Measurements from ENCODE around the gene MARCHF7. TPM values are rescaled to one million over a fixed set of nuclear protein-coding genes. Genes with fewer than 3 reads are reported as not detected.
A peak's percentile ranks its signal among the peaks of the same experiment; 100 is the strongest.
"Not testable (repeated sequence)": the region's sequence is repeated elsewhere in the genome, so short reads cannot be mapped to it uniquely, and the experiment has no call there.

Gene MARCHF7
- polyA plus RNA-seq, 1 donor from 2014 or later = 141 TPM

DNA sequence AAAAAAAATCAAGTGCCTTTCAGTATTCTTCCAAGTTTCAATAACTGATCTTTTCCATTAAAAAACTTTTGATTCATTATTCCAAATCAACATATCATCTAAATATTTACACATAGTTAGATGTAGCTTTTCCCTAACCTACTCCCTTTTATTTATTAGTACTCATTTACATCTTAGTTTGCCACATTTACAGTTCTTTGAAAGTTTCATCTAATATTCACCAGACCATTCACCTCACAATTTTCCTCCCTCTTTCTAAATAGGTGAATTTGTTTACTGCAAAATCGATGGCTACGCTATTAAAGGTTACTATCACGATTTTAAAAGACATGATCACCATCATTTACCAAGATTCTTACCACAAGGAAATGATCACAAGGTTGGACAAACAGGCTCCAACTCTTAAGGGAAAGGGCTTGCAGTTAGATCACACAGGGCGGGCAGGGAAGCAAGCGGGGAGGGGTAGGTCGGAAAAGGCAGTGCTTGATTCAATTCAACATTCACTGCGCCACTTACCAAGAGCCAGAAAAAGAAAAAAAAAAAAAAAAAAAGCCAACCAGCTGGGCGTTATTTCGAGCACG lies 654 bp upstream of the MARCHF7 start:
- peak overlapping the region; percentile 90 to 100 (median 99) for H3K4me3 Mint-ChIP-seq
- no peaks in the 10 kb centered on the region for H3K27me3 Mint-ChIP-seq
- H3K9me3 Mint-ChIP-seq = no peaks in the 10 kb centered on the region
- peaks cover 4% of the 10 kb centered on the region for H3K36me3 Mint-ChIP-seq
- H3K27ac Mint-ChIP-seq = peak overlapping the region; percentile 91 to 99 (median 91)
- H3K4me1 Mint-ChIP-seq = peaks cover 25 to 34% (median 34%) of the 10 kb centered on the region in 3 donors

DNA sequence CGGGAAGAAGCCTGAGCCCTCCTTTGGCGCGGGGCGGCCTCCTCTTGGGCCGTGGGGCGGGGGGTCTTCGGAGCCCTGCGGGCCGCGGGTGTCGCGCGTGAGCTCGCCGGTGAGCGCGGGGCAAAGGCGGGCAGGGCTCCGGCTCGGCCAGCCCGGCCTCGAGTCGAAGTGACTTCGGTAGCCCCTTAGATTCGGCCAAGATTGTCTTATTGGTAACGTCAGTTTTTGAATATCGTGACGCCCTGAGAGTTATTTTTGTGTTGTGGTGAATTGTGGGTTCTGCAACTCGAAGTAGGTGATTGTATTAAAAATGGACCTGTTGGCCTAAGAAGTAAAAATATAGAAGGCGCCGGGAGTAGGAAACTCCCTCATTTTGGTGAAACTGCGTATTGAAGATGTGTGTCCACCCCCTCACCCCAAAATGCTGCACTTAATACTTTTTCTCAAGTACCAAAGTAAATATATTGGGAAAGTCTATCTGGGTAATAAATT lies 669 bp downstream of the MARCHF7 start:
- Mint-ChIP-seq H3K9me3 (no peaks in the 10 kb centered on the region), H3K27ac (peak overlapping the region; percentile 91 to 100 (median 99)), H3K4me1 (peaks cover 38 to 46% (median 40%) of the 10 kb centered on the region in 3 donors), H3K27me3 (no peaks in the 10 kb centered on the region), H3K36me3 (peaks cover 4% of the 10 kb centered on the region), H3K4me3 (peak overlapping the region; percentile 98 to 100 (median 99))

DNA sequence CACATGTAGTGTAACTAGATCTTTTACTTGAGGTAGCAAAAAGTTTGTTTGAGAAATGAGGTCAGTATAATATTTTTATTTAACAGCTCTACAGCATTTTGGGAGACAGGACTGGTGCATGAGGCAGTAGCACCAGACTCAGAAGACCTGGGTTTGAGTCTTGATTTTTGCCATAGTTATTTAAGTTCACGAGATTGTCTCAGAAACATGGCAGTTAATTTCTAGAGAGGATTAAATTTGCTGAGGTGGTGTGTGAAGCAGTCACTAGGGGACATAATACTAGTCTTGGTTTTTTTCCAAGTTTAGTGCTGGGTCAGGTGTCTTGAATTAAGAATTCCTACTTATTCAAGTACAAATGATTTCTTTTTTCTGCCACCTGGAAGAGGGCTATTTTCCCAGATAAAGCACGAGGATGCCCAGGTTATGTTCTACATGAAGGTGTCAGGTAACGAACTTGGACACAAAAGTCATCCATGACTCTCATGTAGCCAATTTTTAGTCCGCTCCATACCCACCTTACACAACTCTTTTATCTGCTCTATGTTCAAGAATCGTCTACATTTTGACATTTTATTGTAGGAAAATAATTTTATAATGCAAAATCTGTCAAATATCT lies 1.4 kb downstream of the MARCHF7 start:
- H3K4me1 Mint-ChIP-seq = peaks cover 40 to 47% (median 43%) of the 10 kb centered on the region in 3 donors
- peak overlapping the region; percentile 98 to 100 (median 99) for H3K4me3 Mint-ChIP-seq
- peaks cover 4% of the 10 kb centered on the region for H3K36me3 Mint-ChIP-seq

GRCh38 chr2:159714247-159714930 lies 2.1 kb downstream of the MARCHF7 start:
- Mint-ChIP-seq H3K9me3 (no peaks in the 10 kb centered on the region), H3K4me1 (peaks cover 41 to 48% (median 44%) of the 10 kb centered on the region in 3 donors), H3K4me3 (peak overlapping the region; percentile 43 to 100 (median 74)), H3K27ac (peak overlapping the region; percentile 10 to 67 (median 18)), H3K36me3 (peaks cover 4% of the 10 kb centered on the region), H3K27me3 (no peaks in the 10 kb centered on the region)

More for the DNA sequence above, 1.4 kb downstream of the MARCHF7 start:
- H3K9me3 Mint-ChIP-seq = no peaks in the 10 kb centered on the region
- H3K27me3 Mint-ChIP-seq = no peaks in the 10 kb centered on the region
- H3K27ac Mint-ChIP-seq = peak overlapping the region; percentile 91 to 100 (median 99)

GRCh38 chr2:159715451-159715850 lies 3.1 kb downstream of the MARCHF7 start:
- peaks cover 48 to 55% (median 52%) of the 10 kb centered on the region in 3 donors for H3K4me1 Mint-ChIP-seq
- H3K4me3 Mint-ChIP-seq = peak overlapping the region in 3 of 4 donors; percentile 34 to 84 (median 68)
- H3K36me3 Mint-ChIP-seq = peaks cover 9% of the 10 kb centered on the region
- no peaks in the 10 kb centered on the region for H3K9me3 Mint-ChIP-seq
- H3K27me3 Mint-ChIP-seq = no peaks in the 10 kb centered on the region
- peak overlapping the region in 1 of 3 donors; percentile 81 for H3K27ac Mint-ChIP-seq

- not testable (repeated sequence) for H3K36me3 Mint-ChIP-seq
- peak overlapping the region in 2 of 4 donors; percentile 52 to 68 for H3K4me3 Mint-ChIP-seq
- H3K4me1 Mint-ChIP-seq = peaks cover 56 to 59% (median 56%) of the 10 kb centered on the region in 3 donors
These were observed 4.1 kb downstream of the MARCHF7 start for GRCh38 chr2:159716409-159716808.

DNA sequence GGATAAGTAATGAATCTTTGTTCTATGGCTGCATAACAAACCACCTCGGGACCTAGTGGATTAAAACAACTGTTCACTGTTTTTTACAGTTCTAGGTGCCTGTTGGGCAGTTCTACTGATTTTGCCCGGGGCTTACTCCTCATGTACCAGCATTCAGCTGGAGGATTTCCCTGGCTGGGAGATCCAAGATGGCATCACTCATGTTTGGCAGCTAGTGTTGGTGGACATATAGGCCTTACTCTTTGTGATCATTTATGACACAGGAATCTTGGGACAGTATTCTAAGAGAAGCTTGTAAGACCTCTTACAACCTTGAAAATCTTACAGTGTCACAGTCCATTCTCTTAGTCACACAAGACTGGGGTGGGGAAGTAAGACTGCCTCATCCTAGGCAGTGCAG lies 4.6 kb downstream of the MARCHF7 start:
- Mint-ChIP-seq H3K27ac (peak overlapping the region in 1 of 3 donors; percentile 81), H3K9me3 (no peaks in the 10 kb centered on the region)

More at GRCh38 chr2:159716409-159716808, 4.1 kb downstream of the MARCHF7 start:
- H3K27me3 Mint-ChIP-seq, H3K9me3 Mint-ChIP-seq: not testable (repeated sequence)
- H3K27ac Mint-ChIP-seq = peak overlapping the region in 1 of 3 donors; percentile 81

DNA sequence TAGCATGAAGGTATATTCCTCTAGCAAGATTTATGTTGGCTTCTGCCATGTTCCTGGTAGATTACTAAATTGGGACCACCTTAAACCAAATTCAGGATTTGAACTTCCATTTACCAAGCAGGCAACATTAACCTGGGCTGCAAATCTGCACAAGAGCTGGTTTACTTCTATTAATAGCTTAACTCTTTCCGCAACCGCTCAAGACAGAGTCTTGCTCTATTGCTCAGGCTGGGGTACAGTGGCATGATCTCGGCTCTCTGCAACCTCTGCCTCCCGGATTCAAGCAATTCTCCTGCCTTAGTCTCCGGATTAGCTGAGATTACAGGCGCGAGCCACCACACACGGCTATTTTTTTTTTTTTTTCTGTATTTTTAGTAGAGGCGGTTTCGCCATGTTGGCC lies 8.4 kb downstream of the MARCHF7 start:
- Mint-ChIP-seq H3K9me3 (peaks cover 0 to 6% (median 0%) of the 10 kb centered on the region in 3 donors), H3K4me1 (peaks cover 58 to 76% (median 61%) of the 10 kb centered on the region in 3 donors), H3K27me3 (no peaks in the 10 kb centered on the region), H3K36me3 (peaks cover 10% of the 10 kb centered on the region), H3K27ac (peak overlapping the region in 1 of 3 donors; percentile 75), H3K4me3 (peak overlapping the region in 1 of 4 donors; percentile 21)

More for the DNA sequence above, 4.6 kb downstream of the MARCHF7 start:
- H3K4me3 Mint-ChIP-seq = peak overlapping the region in 3 of 4 donors; percentile 24 to 52 (median 49)
- H3K36me3 Mint-ChIP-seq = peaks cover 9% of the 10 kb centered on the region
- H3K4me1 Mint-ChIP-seq = peaks cover 56 to 59% (median 56%) of the 10 kb centered on the region in 3 donors
- no peaks in the 10 kb centered on the region for H3K27me3 Mint-ChIP-seq

GRCh38 chr2:159722580-159722979 lies 10.3 kb downstream of the MARCHF7 start:
- no peaks in the 10 kb centered on the region for H3K27me3 Mint-ChIP-seq
- peak overlapping the region in 1 of 4 donors; percentile 52 for H3K4me3 Mint-ChIP-seq
- H3K9me3 Mint-ChIP-seq = peaks cover 0 to 6% (median 0%) of the 10 kb centered on the region in 3 donors
- peaks cover 12% of the 10 kb centered on the region for H3K36me3 Mint-ChIP-seq
- peaks cover 43 to 72% (median 57%) of the 10 kb centered on the region in 3 donors for H3K4me1 Mint-ChIP-seq
- peak overlapping the region in 1 of 3 donors; percentile 27 for H3K27ac Mint-ChIP-seq

DNA sequence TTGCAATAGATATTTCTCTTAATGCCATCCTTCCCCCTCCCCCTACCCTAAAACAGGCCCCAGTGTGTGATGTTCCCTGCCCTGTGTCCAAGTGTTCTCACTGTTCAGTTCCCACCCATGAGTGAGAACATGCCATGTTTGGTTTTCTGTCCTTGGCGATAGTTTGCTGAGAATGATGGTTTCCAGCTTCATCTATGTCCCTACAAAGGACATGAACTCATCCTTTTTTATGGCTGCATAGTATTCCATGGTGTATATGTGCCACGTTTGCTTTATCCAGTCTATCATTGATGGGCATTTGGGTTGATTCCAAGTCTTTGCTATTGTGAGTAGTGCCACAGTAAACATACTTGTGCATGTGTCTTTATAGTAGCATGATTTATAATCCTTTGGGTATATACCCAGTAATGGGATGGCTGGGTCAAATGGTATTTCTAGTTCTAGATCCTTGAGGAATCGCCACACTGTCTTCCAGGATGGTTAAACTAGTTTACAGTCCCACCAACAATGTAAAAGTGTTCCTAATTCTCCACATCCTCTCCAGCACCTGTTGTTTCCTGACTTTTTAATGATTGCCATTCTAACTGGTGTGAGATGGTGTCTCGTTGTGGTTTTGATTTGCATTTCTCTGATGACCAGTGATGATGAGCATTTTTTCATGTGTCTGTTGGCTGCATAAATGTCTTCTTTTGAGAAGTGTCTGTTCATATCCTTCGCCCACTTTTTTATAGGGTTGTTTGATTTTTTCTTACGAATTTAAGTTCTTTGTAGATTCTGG lies 12.7 kb downstream of the MARCHF7 start:
- Mint-ChIP-seq H3K36me3 (peaks cover 13% of the 10 kb centered on the region), H3K4me1 (peaks cover 41 to 58% (median 56%) of the 10 kb centered on the region in 3 donors), H3K4me3 (peak overlapping the region in 2 of 4 donors; percentile 30 to 47)
- not testable (repeated sequence) for H3K27ac Mint-ChIP-seq, H3K9me3 Mint-ChIP-seq, H3K27me3 Mint-ChIP-seq

- no peaks in the 10 kb centered on the region for H3K27me3 Mint-ChIP-seq
- peaks cover 38 to 57% (median 51%) of the 10 kb centered on the region in 3 donors for H3K4me1 Mint-ChIP-seq
- H3K27ac Mint-ChIP-seq = no peak overlapping the region
- H3K36me3 Mint-ChIP-seq = peaks cover 10% of the 10 kb centered on the region
- peaks cover 0 to 6% (median 0%) of the 10 kb centered on the region in 3 donors for H3K9me3 Mint-ChIP-seq
- H3K4me3 Mint-ChIP-seq = peak overlapping the region in 1 of 4 donors; percentile 39
These were observed 13.4 kb downstream of the MARCHF7 start for GRCh38 chr2:159725713-159726112.

DNA sequence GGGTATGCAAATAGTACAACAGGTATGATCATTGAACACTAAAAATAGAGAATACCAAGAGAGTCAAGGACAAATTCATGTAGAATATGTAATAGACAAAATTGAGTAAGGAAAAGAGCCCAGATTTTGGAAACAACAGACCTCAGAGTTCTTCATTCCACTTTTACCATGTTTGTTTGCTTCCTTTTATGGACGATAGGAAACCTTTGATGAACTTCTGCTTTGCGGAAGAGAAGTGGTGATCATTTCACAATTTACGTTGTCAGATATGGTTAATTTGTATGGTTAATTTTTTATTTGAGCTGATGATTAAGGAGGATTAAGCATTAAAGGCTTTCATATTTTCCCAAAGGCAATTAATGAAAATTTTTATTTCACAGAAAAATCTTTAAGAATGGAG lies 16.3 kb downstream of the MARCHF7 start:
- H3K36me3 Mint-ChIP-seq = peaks cover 10% of the 10 kb centered on the region
- H3K9me3 Mint-ChIP-seq = peaks cover 0 to 6% (median 0%) of the 10 kb centered on the region in 3 donors
- H3K4me1 Mint-ChIP-seq = peaks cover 12 to 31% (median 31%) of the 10 kb centered on the region in 3 donors
- H3K27me3 Mint-ChIP-seq = no peaks in the 10 kb centered on the region
- H3K4me3 Mint-ChIP-seq = no peak overlapping the region
- peak overlapping the region in 1 of 3 donors; percentile 83 for H3K27ac Mint-ChIP-seq

DNA sequence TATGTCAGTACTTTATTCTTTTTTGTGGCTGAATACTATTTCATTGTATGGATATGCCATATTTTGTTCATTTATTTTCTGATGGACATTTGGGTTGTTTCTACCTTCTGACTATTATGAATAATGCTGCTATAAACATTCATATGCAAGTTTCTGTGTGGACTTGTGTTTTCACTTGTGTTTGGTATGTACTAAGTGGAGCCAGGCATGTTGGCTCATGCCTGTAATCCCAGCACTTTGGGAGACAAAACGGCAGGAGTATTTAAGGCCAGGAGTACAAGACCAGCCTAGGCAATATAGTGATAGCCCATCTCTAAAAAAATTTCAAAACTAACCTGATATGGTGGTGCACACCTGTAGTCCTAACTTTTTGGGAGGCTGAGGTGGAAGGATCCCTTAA lies 23.3 kb downstream of the MARCHF7 start:
- Mint-ChIP-seq H3K9me3 (peaks cover 0 to 1% (median 0%) of the 10 kb centered on the region in 3 donors), H3K36me3 (peaks cover 13% of the 10 kb centered on the region), H3K27ac (peak overlapping the region in 1 of 3 donors; percentile 55)

DNA sequence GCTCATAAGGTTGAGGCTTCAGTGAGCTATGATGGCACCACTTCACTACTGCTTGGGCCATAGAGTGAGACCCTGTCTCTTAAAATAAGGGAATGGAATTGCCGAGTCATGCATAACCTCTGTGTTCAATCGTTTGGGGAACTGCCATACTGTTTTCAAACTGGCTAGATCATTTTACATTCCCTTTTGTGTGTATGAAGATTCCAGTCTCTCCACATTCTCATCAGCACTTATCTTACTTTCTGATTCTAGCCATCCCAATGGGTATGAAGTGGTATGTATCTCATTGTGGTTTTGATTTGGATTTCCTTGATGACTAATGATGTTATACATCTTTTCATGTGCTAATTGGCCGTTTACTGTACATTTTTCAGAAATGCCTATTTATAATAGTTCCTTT lies 23.7 kb downstream of the MARCHF7 start:
- Mint-ChIP-seq H3K27me3 (no peaks in the 10 kb centered on the region), H3K36me3 (peaks cover 13% of the 10 kb centered on the region), H3K4me3 (no peak overlapping the region), H3K27ac (peak overlapping the region in 1 of 3 donors; percentile 55), H3K4me1 (peaks cover 4 to 12% (median 11%) of the 10 kb centered on the region in 3 donors), H3K9me3 (peaks cover 0 to 1% (median 0%) of the 10 kb centered on the region in 3 donors)

More for the DNA sequence above, 23.3 kb downstream of the MARCHF7 start:
- Mint-ChIP-seq H3K27me3 (no peaks in the 10 kb centered on the region), H3K4me1 (peaks cover 4 to 12% (median 11%) of the 10 kb centered on the region in 3 donors), H3K4me3 (no peak overlapping the region)
